Measurements from ENCODE around the gene AP4E1. TPM values are rescaled to one million over a fixed set of nuclear protein-coding genes. Genes with fewer than 3 reads are reported as not detected.

Gene AP4E1
- polyA plus RNA-seq, 1 donor from 2014 or later, result 8.6 TPM

DNA sequence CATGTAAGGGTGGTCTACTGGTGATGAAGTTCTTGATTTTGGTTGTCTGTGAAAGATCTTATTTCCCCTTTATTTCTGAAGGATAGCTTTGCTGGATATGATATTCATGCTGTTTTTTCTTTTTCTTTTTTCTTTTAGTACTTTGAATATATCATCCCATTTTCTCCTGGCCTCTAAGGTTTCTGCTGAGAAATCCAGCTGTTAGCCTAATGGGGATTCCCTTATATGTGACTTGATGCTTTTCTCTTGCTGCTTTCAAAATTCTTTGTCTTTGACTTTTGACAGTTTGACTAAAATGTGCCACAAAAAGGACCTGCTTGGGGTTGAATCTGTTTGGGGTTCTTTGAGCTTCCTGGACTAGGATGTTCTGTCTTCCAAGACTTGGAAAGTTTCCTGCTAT lies 62.6 kb downstream of the AP4E1 start:
- H3K27ac ChIP-seq (ENCODE audit: low read length), result no peak overlapping the region
- peaks cover 5% of the 10 kb centered on the region for H3K36me3 ChIP-seq (ENCODE audit: insufficient read depth, low read length)
- H3F3A ChIP-seq (ENCODE audit: insufficient read depth, low read length, poor library complexity, severe bottlenecking), result no peaks in the 10 kb centered on the region
- H3K9me3 ChIP-seq (ENCODE audit: low read length), result peaks cover 3% of the 10 kb centered on the region
- H4K20me1 ChIP-seq (ENCODE audit: insufficient read depth), result no peaks in the 10 kb centered on the region
- no peak overlapping the region for H3K4me2 ChIP-seq (ENCODE audit: low read length)
- no peak overlapping the region for H3K9ac ChIP-seq (ENCODE audit: low read length)
- H3K27me3 ChIP-seq (ENCODE audit: insufficient read depth, low read depth, low read length), result no peaks in the 10 kb centered on the region
- H3K79me2 ChIP-seq (replicated peaks; ENCODE audit: insufficient read depth, low read length), result no peaks in the 10 kb centered on the region
- H3K9me2 ChIP-seq (ENCODE audit: insufficient read depth, low read length), result no peaks in the 10 kb centered on the region
- TF ChIP-seq, protein P1, sequence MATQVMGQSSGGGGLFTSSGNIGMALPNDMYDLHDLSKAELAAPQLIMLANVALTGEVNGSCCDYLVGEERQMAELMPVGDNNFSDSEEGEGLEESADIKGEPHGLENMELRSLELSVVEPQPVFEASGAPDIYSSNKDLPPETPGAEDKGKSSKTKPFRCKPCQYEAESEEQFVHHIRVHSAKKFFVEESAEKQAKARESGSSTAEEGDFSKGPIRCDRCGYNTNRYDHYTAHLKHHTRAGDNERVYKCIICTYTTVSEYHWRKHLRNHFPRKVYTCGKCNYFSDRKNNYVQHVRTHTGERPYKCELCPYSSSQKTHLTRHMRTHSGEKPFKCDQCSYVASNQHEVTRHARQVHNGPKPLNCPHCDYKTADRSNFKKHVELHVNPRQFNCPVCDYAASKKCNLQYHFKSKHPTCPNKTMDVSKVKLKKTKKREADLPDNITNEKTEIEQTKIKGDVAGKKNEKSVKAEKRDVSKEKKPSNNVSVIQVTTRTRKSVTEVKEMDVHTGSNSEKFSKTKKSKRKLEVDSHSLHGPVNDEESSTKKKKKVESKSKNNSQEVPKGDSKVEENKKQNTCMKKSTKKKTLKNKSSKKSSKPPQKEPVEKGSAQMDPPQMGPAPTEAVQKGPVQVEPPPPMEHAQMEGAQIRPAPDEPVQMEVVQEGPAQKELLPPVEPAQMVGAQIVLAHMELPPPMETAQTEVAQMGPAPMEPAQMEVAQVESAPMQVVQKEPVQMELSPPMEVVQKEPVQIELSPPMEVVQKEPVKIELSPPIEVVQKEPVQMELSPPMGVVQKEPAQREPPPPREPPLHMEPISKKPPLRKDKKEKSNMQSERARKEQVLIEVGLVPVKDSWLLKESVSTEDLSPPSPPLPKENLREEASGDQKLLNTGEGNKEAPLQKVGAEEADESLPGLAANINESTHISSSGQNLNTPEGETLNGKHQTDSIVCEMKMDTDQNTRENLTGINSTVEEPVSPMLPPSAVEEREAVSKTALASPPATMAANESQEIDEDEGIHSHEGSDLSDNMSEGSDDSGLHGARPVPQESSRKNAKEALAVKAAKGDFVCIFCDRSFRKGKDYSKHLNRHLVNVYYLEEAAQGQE (IDR thresholded peaks at IDR 0.05; ENCODE audit: borderline replicate concordance), result no peak
- TF ChIP-seq POLR2AphosphoS5 (IDR thresholded peaks at IDR 0.05), result no peak
- no peak for TF ChIP-seq TAF1 (IDR thresholded peaks at IDR 0.05; ENCODE audit: low read depth)
- TF ChIP-seq SMC3 (conservative IDR thresholded peaks at IDR 0.05; ENCODE audit: poor library complexity), result no peak
- no peak for TF ChIP-seq EZH2 (IDR thresholded peaks at IDR 0.05; ENCODE audit: borderline replicate concordance, insufficient read depth, low read length, poor library complexity, severe bottlenecking)
- TF ChIP-seq RAD21 (conservative IDR thresholded peaks at IDR 0.05), result no peak
- no peak for TF ChIP-seq EP300 (conservative IDR thresholded peaks at IDR 0.05; ENCODE audit: poor library complexity, severe bottlenecking)
- TF ChIP-seq, protein P2, sequence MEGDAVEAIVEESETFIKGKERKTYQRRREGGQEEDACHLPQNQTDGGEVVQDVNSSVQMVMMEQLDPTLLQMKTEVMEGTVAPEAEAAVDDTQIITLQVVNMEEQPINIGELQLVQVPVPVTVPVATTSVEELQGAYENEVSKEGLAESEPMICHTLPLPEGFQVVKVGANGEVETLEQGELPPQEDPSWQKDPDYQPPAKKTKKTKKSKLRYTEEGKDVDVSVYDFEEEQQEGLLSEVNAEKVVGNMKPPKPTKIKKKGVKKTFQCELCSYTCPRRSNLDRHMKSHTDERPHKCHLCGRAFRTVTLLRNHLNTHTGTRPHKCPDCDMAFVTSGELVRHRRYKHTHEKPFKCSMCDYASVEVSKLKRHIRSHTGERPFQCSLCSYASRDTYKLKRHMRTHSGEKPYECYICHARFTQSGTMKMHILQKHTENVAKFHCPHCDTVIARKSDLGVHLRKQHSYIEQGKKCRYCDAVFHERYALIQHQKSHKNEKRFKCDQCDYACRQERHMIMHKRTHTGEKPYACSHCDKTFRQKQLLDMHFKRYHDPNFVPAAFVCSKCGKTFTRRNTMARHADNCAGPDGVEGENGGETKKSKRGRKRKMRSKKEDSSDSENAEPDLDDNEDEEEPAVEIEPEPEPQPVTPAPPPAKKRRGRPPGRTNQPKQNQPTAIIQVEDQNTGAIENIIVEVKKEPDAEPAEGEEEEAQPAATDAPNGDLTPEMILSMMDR (IDR thresholded peaks at IDR 0.05; ENCODE audit: poor library complexity, severe bottlenecking), result no peak
- no peak for TF ChIP-seq MXI1 (conservative IDR thresholded peaks at IDR 0.05; ENCODE audit: poor library complexity, severe bottlenecking)
- no peak overlapping the region for H3K4me3 ChIP-seq (ENCODE audit: low read length)
- H2AFZ ChIP-seq (ENCODE audit: low read depth, low read length), result no peak overlapping the region

DNA sequence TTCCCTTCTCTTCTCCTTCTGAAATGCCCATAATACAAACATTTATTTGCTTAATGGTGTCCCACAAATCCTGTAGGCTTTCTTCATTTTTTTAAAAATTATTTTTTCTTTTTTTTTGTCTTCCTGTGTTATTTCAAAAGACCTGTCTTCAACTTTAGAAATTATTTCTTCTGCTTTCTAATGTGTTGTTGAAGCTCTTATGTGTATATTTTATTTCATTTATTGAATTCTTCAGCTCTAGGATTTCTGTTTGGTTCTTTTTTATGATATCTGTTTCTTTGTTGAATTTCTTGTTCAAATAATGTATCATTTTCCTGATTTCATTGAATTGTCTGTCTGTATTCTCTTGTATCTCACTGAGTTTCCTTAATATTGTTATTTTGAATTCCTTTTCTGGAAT lies 63.1 kb downstream of the AP4E1 start:
- Histone ChIP-seq H3K4me3 (ENCODE audit: low read length) (no peak overlapping the region), H3K79me2 (replicated peaks; ENCODE audit: insufficient read depth, low read length) (no peaks in the 10 kb centered on the region), H3K9ac (ENCODE audit: low read length) (no peak overlapping the region), H3K36me3 (ENCODE audit: insufficient read depth, low read length) (peaks cover 5% of the 10 kb centered on the region), H3K9me3 (ENCODE audit: low read length) (peaks cover 3% of the 10 kb centered on the region), H3F3A (ENCODE audit: insufficient read depth, low read length, poor library complexity, severe bottlenecking) (no peaks in the 10 kb centered on the region), H3K4me2 (ENCODE audit: low read length) (no peak overlapping the region), H3K9me2 (ENCODE audit: insufficient read depth, low read length) (no peaks in the 10 kb centered on the region), H3K27ac (ENCODE audit: low read length) (no peak overlapping the region), H4K20me1 (ENCODE audit: insufficient read depth) (no peaks in the 10 kb centered on the region), H3K27me3 (ENCODE audit: insufficient read depth, low read depth, low read length) (no peaks in the 10 kb centered on the region), H2AFZ (ENCODE audit: low read depth, low read length) (no peak overlapping the region)
- TF ChIP-seq, protein P1 (IDR thresholded peaks at IDR 0.05; ENCODE audit: borderline replicate concordance), result no peak
- TF ChIP-seq EP300 (conservative IDR thresholded peaks at IDR 0.05; ENCODE audit: poor library complexity, severe bottlenecking), result no peak
